ENCODE results near the gene CD164.
"Not testable (repeated sequence)": the region's sequence is repeated elsewhere in the genome, so short reads cannot be mapped to it uniquely, and the experiment has no call there.

Gene CD164

DNA sequence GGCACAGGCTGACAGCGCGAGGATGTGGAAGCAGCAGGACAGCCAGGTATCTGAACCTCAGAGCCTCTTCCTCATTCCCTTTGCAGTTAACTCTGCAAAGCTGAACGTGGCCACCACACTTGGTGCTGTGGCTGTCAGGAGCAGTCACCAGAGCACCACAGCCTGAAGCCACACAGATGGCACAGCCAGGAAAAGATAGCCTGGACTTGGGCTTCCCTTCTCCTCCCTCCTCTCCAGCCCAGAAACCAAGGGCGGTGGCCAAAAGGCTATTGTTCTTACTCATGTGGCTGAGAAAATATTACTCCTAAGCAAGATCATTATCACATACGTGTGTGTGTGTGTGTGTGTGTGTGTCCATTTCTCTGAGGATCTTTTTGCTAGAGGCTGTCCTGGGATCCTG is 39.8 kb downstream of the CD164 start:
- DNase-seq = no peak

DNA sequence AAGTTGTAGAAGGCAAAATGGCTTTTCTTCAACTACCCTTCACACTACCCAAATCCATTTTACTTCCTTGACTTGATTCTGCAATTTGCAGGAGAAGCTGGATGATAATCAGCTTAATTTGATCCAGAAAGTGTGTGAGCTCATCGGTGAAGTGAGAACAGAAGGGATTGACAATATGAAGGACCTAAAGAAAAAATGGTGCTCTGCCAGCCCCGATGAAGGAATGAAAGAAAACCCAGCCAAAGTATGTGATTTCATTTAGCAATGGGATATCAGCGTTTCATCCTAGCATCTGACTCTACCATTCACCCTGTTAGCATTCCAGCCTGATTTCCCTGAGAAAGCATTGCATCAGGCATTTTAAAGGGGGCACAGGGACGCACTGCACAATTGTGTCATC is 41.5 kb downstream of the CD164 start:
- DNase-seq = peak; percentile 14

DNA sequence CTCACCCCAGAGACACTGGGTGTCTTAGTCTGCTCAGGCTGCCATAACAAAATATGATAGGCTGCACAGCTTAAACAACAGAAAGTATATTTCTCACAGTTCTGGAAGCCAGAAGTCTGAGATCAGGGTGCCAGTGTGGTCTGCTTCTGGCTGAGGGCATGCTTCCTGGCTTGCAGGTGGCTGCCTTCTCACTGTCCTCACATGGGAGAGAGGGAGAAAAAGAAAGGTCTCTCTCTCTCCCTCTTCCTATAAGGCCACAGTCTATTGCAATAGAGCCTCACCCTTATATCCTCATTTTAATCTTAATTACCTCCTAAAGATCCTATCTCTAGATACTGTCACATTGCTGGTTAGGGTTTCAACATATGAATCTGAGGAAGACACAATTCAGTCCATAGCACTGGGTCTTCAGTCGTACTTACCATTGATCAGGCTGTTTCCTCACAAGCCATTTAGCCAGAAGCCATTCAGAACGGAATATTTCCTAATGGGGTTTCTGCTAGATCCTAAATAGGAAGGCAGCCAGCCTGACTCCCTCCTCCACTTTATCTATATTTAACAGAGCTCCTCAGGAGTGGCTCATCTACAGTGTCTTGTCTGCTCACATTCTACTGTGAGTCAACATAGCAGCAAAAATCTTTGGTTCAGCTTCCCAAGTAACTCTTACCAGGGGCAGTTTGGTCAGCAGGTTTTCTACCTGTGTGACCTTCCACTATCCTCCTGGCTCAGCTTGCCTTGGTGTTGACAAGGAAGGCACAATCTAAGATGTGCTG is 42.2 kb downstream of the CD164 start:
- no peak for DNase-seq

DNA sequence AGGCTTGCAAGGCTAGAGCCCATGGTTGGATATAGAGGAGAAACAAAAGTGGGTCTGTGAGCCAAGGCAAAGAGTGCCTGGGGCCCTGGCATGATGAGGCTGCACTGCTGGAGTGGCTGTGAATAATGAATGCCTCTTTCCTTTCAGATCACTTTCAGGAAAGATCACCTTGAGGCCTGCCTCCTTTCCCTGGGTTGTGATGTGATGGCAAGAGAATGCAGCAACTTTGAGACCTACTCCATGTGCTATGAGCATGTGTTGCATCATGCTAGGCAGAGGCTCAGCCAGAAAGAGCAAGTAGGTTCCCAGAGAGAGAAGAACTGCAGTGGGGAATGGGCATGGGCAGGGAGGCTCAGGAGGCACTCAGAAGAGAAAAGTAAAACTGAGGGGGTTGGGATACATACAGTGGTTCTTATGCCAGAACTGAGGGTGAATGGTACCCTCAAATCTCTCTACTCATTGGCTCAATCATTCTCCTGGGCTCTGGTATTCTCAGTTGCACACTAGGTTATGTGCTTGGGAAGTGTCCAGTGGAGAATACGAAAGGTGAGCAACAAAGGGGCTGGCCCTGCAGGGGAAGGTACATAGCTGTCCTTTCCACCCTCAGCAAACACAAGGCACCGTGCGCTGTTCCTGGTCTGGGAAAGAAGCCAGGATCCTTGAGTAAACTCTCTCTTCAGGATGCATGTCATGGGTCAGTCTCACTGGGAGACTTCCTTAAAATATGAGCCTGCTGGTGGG is 45.9 kb downstream of the CD164 start:
- peak; percentile 45 for DNase-seq

DNA sequence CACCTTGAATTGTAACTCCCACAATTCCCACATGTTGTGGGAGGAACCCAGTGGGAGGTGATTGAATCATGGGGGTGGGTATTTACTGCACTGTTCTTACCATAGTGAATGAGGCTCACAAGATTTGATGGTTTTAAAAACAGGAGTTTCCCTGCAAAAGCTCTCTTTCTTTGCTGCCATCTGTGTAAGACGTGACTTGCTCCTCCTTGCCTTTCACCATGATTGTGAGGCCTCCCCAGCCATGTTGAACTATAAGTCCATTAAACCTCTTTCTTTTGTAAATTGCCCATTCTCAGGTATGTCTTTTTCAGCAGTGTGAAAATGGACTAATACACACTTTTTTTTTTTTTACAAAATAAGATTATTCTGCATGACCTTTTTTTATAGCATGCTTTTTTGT is 48.4 kb downstream of the CD164 start:
- DNase-seq = not testable (repeated sequence)

DNA sequence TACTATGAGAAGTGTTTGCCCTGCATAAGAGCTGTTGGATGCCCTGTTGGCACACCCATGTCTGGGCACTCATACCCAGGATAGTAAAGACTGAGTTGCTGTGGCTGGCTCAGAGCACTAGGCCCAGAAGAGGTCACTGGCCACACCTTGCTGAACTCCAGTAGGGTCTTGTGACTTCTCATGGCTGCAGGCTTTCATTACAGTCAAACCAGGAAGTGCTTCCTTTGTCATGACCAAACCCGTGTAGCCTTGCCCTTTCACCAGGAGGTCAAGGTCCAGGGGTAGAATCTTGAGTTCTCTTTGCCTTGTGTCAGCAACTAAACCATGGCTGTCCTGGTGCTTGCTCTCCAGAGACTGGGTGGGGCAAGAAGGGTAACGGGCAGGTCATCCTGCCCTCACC is 49.5 kb downstream of the CD164 start:
- no peak for DNase-seq

DNA sequence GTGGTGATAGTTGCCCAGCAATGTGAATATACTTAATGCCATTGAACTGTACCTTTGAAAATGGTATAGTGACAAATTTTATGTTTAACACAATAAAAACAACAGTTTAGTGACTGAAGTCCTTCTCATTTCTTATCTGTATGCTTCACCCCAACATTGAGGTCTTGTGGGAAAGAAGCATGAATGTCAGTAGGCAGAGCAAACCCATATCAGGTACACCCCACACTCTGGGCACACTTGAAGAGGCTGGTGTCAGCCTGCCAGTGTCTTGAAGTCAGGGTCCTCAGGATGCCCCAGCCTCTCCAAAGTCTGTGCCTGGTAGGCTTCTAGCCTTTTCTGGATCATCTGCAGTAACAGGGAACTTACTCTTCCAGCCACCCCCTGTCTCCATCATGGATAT is 51.2 kb downstream of the CD164 start:
- no peak for DNase-seq

DNA sequence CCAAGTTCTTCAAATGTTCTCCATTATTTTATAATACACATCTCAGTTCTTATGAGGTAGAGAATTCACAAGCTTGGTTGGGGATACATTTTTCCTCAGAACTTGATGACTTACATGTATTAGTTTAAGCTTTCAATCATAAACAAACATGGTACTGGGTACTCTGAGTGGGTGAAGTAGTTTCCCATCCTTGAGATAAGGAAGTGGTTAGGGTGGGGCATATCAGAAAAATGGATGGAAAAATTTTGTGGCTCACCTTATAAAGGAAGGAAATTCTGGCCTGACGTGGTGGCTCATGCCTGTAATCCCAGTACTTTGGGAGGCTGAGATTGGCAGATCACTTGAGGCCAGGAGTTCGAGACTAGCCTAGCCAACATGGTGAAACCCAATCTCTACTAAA is 52.0 kb downstream of the CD164 start:
- no peak for DNase-seq

DNA sequence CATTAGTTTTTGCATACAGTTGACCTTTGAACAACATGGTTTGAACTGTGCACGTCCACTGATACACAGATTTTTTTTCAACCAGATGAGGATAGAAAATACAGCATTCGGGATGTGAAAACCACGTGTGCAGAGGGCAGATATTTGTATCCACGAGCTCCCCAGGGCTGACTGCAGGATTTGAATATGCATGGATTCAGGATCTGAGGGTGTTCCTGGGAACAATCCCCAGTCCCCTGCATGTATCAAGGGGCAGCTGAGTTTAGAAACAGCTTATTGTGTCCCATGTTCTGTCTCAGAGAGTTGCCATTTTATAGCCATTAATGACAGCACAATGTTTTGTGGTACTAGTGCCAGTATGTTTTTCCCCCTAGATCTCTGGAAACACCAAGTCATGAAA is 53.6 kb downstream of the CD164 start:
- DNase-seq = no peak

DNA sequence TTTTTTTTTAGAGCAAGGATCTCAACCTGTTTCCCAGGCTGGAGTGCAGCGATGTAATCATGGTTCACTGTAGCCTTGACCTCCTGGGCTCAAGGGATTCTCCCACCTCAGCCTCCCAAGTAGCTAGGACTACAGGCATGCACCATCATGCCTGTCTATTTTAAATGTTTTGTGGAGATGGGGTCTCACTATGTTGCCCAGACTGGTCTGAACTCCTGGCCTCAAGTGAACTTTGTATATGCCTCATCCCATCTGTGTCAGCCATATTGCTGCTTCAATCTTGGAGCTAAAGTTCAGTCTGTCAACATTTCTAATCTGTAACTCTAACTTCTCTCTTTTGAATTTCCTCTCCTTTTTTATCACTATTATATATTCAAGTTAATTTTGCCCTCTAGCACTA is 54.3 kb downstream of the CD164 start:
- DNase-seq = no peak

DNA sequence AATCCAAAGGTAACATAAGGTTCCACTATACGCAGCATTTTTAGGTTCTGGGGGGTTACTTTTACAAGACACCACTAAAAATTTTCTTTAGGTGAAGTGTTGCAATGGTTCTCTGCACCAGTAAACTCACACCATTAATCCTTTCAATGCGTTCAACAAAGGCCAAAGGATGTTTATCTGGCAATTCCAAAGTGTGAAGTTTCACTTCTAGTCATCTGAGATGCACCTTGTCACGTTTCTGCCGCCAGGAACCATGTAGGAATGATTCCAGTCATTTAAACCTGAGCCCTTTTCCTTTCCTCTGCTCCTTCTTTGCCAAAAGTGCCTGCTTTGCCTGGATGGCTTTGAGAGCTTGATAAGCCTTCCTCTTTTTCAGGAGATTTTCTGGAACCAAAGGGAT is 54.8 kb downstream of the CD164 start:
- no peak for DNase-seq

DNA sequence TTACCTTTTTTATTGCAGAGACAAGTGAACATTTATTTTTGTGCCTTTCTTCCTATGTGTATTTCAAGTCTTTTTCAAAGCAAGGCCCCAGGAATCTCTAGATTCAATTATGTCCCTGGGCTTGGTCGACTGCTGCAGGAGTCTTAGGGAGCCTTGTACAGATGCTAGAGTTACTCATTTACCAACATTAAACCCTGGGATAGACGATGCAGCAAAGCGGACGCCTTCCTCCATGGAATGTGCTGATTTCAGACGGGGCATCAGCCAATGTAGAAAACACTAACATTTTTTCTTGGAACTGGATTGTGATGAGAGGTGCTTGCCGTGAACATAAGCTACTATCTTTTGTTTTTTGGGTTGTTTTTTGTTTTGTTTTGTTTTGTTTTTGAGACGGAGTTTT is 55.9 kb downstream of the CD164 start:
- DNase-seq = no peak

DNA sequence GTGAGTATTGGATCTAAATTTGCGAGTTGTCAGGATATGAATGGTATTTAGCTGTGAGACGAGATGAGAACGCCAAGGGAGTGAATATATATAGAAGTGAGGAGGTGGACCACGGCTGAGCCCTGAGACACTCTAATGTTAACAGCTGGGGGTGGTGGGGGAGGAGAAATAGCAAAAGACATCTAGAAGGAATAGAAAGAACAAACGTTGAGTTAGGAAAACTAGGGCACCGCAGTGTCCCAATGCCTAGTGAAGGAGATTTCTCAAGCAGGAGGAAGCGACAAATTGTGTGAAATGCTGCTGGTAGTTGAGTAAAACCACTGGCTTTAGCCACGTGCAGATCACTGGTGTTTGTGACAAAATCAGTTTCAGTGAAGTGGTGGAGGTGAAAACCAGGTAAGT is 56.9 kb downstream of the CD164 start:
- no peak for DNase-seq

DNA sequence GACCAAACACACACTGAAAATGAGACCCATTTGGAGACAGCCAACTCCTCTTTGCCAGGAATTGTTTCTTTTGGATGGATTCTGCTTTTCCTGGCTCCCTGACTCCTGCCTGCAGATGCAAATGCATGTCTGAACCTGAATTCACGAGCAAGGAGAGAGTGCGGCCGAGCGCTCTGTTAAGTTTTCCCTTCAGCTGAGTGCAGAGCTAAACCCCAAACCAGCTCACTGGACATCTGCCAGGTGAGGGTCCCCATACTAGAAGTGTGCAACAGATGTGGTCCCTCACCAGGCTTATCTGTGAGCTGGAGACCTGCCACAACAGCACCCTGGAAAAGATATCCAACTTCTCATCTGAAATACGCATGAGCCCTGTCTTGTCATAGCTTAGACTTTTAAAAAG is 59.0 kb downstream of the CD164 start:
- DNase-seq = no peak

DNA sequence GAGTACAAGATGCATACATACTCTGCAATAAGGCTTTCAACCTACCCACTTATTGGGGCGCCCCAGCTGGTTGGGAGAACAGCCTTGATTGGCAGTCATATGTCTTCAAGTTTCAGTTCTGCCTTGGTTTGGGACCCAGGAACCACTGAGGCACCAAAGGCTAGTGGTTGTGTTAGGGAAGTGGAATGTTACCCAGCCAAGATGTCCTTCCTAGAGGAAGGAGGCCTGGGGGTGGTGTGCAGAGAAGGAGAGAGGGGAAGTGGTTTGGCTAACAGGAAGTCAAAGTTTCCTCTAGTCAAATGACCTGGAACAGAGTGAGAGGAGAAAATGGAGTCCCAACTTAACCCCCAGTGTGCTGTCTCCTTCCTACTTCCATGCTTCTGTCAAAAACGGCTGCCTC is 59.4 kb downstream of the CD164 start:
- DNase-seq = no peak

DNA sequence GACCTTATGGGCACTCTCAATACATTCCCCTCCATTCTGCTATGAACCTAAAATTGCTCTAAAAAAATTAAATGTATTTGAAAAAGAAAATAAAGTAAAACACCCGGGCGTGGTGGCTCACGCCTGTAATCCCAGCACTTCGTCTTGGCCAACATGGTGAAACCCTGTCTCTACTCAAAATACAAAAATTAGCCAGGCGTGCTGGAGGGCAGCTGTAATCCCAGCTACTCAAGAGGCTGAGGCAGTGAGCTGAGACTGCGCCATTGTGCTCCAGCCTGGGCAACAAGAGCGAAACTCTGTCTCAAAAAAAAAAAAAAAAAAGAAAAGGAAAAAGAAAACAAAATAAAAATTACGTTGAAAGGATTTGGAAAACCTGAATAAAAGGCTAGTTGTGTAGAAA is 60.5 kb downstream of the CD164 start:
- no peak for DNase-seq

DNA sequence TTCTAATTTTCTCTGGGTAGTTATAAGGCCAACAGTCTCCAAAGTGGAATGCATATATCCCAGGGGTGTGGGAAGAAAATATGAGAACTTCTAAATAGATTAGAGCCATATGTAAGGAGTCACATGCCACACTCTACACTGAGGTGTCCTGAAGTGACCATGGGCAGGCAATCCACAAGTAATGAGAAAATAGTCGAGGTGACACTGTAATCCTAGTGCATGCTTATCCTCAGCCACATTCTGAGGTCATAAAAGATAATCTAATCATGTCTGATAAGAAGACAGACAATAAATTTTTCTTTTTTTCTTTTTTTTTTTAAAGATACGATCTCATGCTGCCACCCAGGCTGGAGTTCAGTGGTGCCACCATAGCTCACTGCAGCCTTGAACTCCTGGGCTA is 62.2 kb downstream of the CD164 start:
- DNase-seq = no peak

DNA sequence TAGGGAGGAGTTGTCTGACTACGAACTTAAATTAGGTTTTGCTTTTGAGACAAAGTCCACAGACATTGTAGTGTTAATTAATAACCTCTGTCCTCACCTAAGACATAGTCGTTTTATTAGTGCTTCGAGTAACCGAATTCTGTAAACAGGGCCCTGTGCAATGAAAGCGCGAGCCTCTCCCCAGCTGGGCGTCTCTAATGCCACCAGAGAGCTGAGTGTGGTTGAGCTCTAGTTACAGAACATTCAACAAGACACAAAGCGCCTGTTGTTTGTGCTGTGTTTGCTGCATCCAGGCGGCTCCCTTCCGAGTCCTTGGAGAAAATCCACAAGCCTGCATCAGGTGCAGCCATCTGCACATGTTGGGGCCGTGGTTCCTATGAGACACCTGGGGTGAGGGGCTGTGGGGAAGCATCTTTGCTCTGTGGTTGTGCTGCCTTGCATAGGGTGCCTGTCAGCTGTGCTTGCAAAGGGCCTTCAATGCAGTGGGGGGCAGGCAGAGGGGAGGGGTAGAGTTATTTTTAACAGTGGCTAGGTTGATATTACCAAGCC is 63.9 kb downstream of the CD164 start:
- DNase-seq = no peak

DNA sequence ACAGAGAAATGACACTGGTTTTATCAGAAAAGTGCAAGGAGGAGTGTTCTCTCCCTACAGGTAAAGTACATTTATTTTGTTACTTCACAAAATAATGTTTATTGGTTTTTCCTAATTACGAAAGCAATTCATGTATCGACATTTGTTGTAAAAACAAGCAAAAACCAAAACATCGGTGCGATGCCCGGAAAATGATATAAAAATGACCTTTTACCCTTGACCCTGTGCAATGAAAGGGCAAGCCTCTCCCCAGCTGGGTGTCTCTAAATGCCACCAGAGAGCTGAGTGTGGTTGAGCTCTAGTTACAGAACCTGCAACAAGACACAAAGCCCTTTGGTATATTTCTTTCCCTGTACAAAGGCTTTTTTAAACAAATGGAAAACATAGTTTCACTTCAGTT is 65.4 kb downstream of the CD164 start:
- no peak for DNase-seq
